Posterior vena cava (tissue), 2 donors: ENCODE measurements around the gene CD244. TPM values are rescaled to one million over a fixed set of nuclear protein-coding genes. Genes with fewer than 3 reads are reported as not detected.
"Not testable (repeated sequence)": the region's sequence is repeated elsewhere in the genome, so short reads cannot be mapped to it uniquely, and the experiment has no call there.

Source experiments
- DNase-seq: peaks from one replicate; pipeline ENCODE4 v3.0.0-alpha.2; 2020; ENCODE audit warnings: low spot score
- intact Hi-C, 2 donors: fragments of 100-400 bp; cut with DNase I; formaldehyde crosslinking; loops; one replicate each; pipeline versions ENCODE4 v1.14.1 to v1.14.2; 2022 to 2023
- total RNA-seq, 2 donors: library from RNA; stranded (reverse); fragmentation: NEBNext Ultra II Directional; extraction: Animal tissue kit (Norgen Biotek cat#: 25700); gene quantifications; one replicate each; pipeline ENCODE4 v1.2.1, GENCODE V29; 2021
- donor health status: DM: yes; HTN: yes; CAD: no.
- donor health status: DM: yes; HTN: yes; CAD: no.

The CD244 gene
- total RNA-seq, 2 donors from 2014 or later: 0.48 to 0.65 TPM

- DNase-seq: no peak
- intact Hi-C loops: no loop called here
These were observed 65.4 kb downstream of the CD244 start for GRCh38 chr1:160797271-160797709.

- no peak for DNase-seq
- intact Hi-C loops: no loop called here
These were observed 66.7 kb downstream of the CD244 start, which contains the start of gene LY9 for GRCh38 chr1:160795951-160796383. TSS of gene LY9 (plus strand) at chr1:160796174. CDS start at chr1:160796188, 14 bp downstream.

GRCh38 chr1:160794376-160794775, 68.3 kb downstream of the CD244 start:
- DNase-seq: no peak
- intact Hi-C loops: no loop called here

- intact Hi-C loops: no loop called here
- no peak for DNase-seq
These were observed 72.7 kb downstream of the CD244 start for GRCh38 chr1:160789702-160790611.

- intact Hi-C loops: no loop called here
- no peak for DNase-seq
These were observed 73.5 kb downstream of the CD244 start for GRCh38 chr1:160789051-160789701.

GRCh38 chr1:160782988-160783765, 79.5 kb downstream of the CD244 start:
- intact Hi-C loops, DNase-seq: not testable (repeated sequence)

- intact Hi-C loops: no loop called here
- no peak for DNase-seq
These were observed 80.6 kb downstream of the CD244 start for GRCh38 chr1:160781914-160782689.

GRCh38 chr1:160781186-160781766, 81.4 kb downstream of the CD244 start:
- intact Hi-C loops: no loop called here
- DNase-seq: no peak

- DNase-seq: no peak
- intact Hi-C loops: no loop called here
These were observed 82.3 kb downstream of the CD244 start for GRCh38 chr1:160780398-160780755.

Other genes with a start within 250 kb of the CD244 start
- under 1 TPM; 0.32 to 0.38 TPM for gene SLAMF1, start 215.8 kb downstream of the CD244 start, total RNA-seq
- 1 to 10 TPM; 3.3 to 5.6 TPM for gene CD48, start 151.1 kb downstream of the CD244 start, total RNA-seq
- under 1 TPM; 0.69 to 0.81 TPM for gene SLAMF7, start 123.6 kb downstream of the CD244 start, total RNA-seq
- under 1 TPM; 0.32 to 0.52 TPM for gene LY9, start 66.7 kb downstream of the CD244 start, total RNA-seq
- under 1 TPM; 0.29 to 0.60 TPM for gene ITLN1, start 22.3 kb upstream of the CD244 start, total RNA-seq
- gene ITLN2, start 91.9 kb upstream of the CD244 start, total RNA-seq: not detected
- 10 to 100 TPM; 16.0 to 17.3 TPM for gene F11R, start 158.3 kb upstream of the CD244 start, total RNA-seq
- 10 to 100 TPM in 1 of 2 donors, 1 to 10 TPM in 1; 4.5 to 12.5 TPM for gene TSTD1, start 176.1 kb upstream of the CD244 start, total RNA-seq
- 10 to 100 TPM; 33.5 to 40.0 TPM for gene USF1, start 183.1 kb upstream of the CD244 start, total RNA-seq
- gene ARHGAP30, start 207.0 kb upstream of the CD244 start, total RNA-seq: 10 to 100 TPM; 10.5 to 15.2 TPM
- gene NECTIN4, start 226.7 kb upstream of the CD244 start, total RNA-seq: under 1 TPM in 1 of 2 donors, not detected in 1; 0.19 TPM
- 1 to 10 TPM; 2.4 to 4.2 TPM for gene KLHDC9, start 235.5 kb upstream of the CD244 start, total RNA-seq